Kasumi-1 (cell line): ENCODE results near the gene MBTPS2.
"Not testable (repeated sequence)": the region's sequence is repeated elsewhere in the genome, so short reads cannot be mapped to it uniquely, and the experiment has no call there.

ENCODE experiments used
- DNase-seq, 2 experiments: peaks; one replicate each; lab custom pipeline; 2025; lab: John Stamatoyannopoulos, UW

Gene MBTPS2

GRCh38 chrX:21856504-21856903, 17.1 kb downstream of the MBTPS2 start:
- DNase-seq, result no peak

DNA sequence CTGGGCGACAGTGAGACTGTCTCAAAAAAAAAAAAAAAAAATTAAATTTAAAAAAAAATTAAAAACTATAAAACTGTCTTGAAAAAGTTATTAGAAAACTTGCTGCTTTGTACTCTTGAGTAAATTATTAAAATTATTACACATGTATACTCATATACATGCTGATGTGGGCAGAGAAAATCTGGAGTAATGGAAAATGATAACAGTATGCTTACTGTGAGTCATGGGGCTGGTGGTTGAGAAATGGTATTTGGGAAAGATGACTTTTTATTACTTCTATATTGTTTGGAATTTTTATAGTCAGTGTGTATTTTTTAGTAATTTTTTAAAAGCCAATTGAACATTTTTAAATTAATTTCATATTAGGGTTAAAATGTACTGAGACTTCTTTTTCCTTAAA, 23.8 kb downstream of the MBTPS2 start:
- DNase-seq, result no peak

- no peak for DNase-seq
These were observed 26.0 kb downstream of the MBTPS2 start for GRCh38 chrX:21865436-21865835.

GRCh38 chrX:21870494-21870893, 31.1 kb downstream of the MBTPS2 start:
- no peak for DNase-seq

- no peak for DNase-seq
These were observed 33.8 kb downstream of the MBTPS2 start for GRCh38 chrX:21873063-21873775.

DNA sequence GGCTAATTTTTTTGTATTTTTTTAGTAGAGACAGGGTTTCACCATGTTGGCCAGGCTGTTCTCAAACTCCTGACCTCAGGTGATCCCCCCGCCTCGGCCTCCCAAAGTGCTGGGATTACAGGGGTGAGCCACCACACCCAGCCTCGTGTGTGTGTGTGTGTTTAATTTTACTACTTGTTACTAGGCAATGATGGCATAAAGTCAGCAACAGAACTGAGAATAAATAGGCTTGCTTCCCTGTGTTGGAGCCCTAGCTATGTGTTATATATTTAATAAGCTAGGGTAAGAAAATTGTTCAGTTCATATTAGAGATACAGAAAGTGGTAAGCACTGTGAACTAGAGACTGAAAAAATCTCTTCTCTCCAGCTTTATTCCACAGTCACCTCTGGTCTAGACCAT, 34.8 kb downstream of the MBTPS2 start:
- not testable (repeated sequence) for DNase-seq

DNA sequence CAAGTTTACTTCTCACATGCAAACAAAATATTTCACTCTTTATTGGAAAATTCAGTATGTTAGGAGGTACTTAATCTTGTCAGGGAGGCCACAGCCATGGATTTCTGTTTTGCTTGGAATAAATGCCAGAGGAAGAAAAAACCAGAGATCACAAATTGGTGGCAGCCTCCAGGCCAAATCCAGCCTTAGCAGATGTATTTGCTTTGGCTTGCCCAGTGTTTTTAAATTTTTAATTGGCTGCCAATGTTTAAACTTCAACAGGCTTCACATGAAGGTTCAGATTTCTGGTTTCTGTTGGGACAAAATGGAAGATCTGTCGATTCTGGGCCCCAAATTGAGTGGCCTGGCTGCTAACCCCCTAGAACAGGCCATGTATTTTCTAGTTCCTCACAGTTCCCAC, 35.6 kb downstream of the MBTPS2 start:
- DNase-seq, result no peak

GRCh38 chrX:21881881-21882574, 42.6 kb downstream of the MBTPS2 start:
- no peak for DNase-seq

DNA sequence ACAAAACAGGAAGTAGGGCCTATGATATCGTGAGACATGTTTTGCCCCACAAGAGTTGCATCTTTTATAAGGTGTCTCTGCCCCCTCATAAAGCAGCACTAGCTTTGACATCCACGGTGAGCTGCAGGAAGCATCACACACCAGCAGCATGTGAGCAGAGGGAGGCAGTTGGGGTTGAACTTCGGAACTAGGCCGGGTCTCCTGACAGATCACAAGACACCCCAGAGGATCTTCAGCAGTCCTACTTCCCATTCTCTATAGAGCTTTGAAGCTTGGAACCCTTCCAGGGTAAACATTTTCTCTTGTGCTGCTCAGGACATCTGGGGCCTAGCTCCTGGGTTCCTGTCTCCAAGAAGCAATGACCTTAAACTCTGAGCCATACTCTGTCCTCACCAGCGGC, 43.8 kb downstream of the MBTPS2 start:
- peak; percentile 18 to 19 for DNase-seq

DNA sequence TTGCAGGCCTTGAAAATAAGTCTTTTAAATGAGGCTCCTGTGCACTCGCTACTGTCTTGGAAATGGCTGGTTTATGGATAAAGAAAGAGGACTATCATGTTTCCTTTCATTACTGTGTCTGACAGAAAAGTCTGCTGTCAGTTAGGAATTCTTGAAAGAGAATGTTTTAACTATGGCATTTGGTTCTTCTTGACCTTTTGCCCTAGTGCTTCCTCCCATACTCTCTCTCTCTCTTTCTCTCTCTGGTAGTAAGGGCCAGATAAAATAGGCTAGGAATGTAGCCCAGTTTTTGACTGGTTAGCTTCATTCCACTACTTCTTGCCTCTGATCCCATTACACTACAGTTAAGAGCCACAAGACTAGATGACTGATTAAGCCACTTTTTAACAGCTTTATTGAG, 46.2 kb downstream of the MBTPS2 start:
- no peak for DNase-seq

DNA sequence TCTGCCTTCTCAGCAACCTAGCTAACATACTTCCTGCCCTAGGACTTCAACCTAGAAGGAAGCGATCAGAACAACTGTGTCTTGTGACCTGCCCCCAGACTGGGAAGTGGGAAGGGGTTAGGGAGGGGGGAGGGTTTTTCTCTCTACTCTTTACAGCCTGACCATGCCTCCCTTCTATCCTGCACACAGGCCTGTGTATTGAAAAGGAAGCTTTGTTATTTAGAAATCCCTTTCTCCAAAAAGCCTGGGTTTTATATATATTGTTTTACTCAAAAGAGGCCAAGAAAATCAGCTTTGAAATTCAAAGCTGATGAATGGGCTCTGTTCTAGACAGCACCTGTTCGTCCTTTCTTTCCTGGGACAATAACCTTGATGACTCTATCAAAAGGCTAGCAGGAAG, 65.9 kb downstream of the MBTPS2 start:
- peak; percentile 4 to 18 for DNase-seq

GRCh38 chrX:21905953-21906352, 66.5 kb downstream of the MBTPS2 start:
- no peak for DNase-seq

GRCh38 chrX:21907260-21907659, 67.8 kb downstream of the MBTPS2 start:
- no peak for DNase-seq

- DNase-seq, result no peak
These were observed 72.1 kb downstream of the MBTPS2 start for GRCh38 chrX:21911481-21911880.

DNA sequence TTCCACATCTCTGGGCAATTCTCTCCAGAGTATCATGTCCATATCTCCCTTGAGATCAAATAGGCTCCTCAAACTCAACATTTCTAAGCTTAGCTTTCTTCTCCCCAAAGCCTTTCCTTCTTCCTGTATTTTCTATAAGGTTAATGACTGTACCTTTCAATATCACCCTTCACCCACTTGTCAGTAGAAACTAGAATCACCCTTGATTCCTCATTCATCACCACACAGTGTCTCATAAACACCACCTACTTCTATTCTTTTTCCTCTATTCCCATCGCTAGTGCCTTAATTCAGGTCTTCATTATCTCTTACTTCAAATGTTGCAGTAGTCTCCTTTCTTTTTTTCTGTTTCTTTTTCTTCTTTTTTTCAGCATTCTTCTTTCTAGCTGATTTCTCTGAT, 72.8 kb downstream of the MBTPS2 start:
- DNase-seq, result no peak

- DNase-seq, result no peak
These were observed 73.6 kb downstream of the MBTPS2 start for GRCh38 chrX:21912989-21913388.

- no peak for DNase-seq
These were observed 86.7 kb downstream of the MBTPS2 start for GRCh38 chrX:21926116-21926515.

DNA sequence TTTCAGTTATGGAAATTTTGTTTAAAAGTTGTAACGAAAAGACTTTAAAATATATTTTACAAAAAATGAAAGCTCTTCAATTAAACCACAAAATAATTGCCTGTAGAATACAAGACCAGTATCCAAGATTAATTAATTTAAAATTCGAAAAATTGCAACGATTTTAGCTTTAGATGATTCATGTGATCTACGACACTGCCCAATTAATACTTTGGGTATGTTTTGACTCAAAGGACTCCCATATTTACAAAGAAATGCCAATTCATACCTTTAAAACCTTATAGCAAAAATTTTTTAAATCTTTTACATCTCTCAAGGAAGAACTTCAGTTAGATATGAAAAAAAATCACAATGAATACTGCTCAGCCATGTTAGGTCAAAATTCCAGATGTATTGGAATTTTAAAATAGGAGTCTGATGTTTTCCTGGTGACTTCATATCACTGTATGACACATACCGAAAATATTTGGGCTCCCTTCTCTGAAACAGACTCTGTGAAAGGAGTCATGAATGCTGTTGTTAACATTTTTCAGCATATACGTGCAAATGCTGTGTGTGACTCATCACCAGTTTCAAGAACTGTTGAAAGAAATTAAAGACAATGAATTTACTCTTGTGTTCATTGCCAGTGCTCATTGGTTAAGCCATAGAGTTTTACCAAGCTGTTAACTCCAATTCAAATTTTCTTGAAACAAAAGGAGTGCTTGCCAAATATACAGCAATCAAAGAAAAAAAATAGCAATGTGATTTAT, 87.3 kb downstream of the MBTPS2 start:
- no peak for DNase-seq

DNA sequence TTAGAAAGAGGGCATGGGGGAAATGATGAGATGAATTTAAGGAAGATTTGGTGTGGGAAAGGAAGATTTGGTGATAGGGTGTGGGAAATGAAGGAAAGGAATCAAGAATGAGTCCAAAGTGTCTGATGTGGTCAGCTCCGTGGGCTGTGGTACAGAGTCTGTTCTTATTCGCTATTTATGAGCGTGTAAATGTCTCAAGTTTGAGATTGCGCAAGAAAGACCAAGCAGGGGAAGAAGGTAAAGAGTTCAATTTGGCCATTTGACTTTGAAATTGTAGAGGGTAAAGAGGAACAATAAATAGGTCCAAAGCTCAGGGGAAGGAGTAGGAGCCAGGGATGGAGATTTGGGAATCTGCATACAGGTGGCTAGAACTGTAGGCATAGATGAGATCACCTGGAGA, 89.8 kb downstream of the MBTPS2 start:
- DNase-seq, result no peak

DNA sequence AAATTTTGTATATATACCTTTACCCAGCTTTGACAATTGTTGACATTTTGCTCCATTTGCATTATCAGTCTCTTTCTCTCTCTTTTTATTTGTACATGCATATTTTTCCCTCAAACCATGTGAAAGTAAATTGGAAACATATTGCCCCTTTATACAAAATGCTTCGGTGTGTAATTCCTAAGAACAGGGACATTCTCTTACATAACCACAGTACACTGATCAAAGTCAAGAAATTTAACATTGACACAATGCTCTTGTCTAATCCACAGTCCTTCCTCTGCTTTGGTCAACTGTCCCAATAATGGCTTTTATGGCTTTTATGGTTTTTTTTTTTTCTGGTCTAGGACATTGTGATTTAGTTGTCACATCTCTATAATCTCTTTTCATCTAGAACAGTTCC, 91.6 kb downstream of the MBTPS2 start:
- no peak for DNase-seq

DNA sequence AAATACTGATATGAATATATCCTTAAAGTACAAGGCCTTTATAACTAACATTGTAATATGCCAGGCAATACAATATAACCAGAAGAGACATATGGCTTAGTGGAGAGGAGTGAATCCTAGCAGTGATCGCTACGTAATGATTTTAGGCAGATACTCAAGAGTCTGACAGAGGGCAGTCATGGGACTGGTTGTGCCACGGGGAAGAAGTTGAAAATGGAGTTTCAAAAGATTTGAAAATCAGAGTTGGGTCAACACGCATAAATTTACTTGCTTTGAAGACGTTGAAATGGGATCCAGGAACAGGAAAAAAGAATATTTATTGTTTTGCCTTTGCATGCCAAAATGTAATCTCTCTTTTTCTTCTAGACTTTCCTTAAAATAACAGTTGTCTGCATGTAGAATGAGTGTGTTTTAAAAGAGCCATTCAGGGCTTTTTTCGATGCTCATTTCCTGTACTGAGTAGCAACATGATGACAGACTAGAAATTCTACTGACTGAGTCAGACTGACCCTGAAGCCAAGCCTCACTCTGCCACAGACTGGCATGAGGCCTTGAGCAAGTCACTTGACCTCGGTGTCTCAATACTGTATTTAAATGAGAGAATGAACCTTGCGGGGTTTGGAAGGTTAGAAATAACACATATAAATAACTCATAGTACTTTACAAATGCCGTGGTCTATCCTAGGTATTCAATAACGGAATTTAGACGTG, 93.0 kb downstream of the MBTPS2 start:
- no peak for DNase-seq

DNA sequence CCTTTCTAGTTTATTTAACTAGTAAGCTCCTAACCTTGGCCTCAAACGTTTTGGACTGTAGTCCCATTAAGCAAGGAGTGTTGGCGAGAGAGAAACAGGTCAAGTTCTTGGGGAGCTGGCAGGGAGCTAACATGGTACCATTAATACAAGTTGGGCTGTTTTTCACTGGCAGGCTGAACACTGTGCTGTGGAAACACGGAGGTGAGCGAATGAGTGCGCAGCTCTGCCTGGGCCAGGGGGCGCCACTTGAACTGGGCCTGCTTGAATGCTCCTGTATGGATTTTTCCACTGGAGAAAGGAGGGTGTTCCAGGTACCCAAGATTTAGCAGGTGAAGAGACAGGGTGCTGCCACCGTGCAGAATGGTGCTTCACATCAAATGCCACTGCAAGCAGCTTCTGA, 93.7 kb downstream of the MBTPS2 start:
- DNase-seq, result no peak
